KG1 (cell line): ENCODE measurements around the gene PBLD.

Experiments used
- DNase-seq: peaks from one replicate; lab custom pipeline; 2025; lab: John Stamatoyannopoulos, UW

Gene PBLD

GRCh38 chr10:68332259-68333057, at the start of gene PBLD:
TSS of gene PBLD (minus strand) at chr10:68332928. CDS start at chr10:68306844, 26,084 bp downstream.
- no peak for DNase-seq

DNA sequence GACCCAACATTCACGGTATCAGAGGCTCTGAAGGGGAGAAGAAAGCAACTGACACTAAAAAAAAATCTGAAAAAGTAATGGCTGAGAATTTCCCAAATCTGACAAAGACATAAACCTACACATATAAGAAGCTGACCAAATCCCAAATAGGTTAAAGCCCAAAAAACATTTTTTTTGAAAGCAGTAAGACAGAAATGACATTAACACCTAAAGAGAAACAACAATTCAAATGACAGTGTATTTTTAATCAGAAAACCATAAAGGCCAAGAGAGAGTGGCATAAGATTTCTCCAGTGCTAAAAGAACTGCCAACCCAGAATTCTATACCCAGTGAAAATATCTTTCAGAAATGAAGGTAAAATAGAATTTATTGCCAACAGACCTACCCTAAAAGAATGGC, 38.9 kb upstream of the PBLD start:
- DNase-seq: no peak

- no peak for DNase-seq
These were observed 34.4 kb upstream of the PBLD start for GRCh38 chr10:68367121-68367520.

DNA sequence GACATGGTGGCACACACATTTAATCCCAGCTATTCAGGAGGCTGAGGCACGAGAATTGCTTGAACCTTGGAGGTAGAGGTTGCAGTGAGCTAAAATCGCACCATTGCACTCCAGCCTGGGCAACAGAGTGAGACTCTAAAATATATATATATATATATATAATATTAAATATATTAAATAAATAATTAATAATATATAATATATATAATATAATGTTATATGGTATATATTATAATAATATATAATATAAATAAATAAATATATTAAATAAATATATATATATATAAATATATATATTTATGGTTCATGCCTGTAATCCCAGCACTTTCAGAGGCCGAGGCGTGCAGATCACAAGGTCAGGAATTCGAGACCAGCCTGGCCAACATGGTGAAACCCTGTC, 33.9 kb upstream of the PBLD start:
- DNase-seq: no peak

DNA sequence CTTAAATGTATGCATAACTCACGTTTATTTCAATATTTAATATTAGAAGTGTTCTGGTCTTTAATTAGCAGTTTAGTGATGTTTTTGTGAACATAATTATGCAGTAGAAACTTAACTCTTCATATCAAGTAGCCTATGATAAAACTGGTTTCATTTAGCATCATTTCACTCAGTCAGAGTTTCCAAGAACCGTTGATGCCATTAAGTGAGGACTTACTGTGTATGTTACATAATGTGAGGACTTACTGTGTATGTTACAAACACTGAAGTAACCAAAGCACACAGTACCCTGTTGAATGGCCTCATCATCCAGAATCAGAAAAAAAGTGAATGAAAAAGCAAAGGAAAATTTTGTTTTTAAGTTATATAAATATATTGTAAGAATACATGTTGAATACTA, 32.9 kb upstream of the PBLD start:
- no peak for DNase-seq

DNA sequence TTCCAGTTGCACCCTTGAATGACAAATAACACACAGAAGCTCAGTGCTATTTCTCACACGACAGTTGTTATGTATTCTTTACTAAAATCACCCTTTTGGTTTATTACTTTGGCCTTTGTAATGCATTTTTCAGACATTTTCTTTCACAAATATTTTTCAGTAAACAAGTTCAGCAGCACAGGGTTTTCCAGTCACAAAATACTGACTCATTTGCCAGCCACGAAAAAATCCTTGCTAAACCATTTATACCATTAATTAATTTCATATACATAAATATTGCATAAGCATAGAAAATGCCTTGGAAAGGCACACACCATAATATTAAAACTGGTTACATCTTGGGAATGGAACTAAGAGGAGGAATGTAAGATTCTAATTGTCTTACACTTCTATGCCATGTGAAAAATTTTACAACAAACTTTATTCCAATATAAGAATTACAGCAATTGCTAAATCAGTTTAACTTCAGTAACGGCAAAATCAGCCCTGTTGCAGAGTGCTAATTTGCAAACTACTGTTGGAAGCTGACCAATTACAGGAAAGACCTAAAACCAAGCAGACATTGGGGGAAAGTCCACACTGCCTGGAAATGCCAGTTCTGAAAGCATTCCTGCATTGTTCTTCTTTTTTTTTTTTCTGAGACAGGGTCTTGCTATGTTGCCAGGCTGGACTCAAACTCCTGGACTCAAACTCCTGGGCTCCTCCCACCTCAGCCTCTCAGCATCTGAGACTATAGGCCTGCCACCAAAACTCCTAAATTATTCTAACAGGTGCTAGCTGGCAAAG, 31.6 kb upstream of the PBLD start:
- DNase-seq: no peak

- no peak for DNase-seq
These were observed 29.9 kb upstream of the PBLD start for GRCh38 chr10:68362590-68362989.

- DNase-seq: no peak
These were observed 26.5 kb upstream of the PBLD start for GRCh38 chr10:68359189-68359588.

- no peak for DNase-seq
These were observed 20.8 kb upstream of the PBLD start for GRCh38 chr10:68353537-68353936.

DNA sequence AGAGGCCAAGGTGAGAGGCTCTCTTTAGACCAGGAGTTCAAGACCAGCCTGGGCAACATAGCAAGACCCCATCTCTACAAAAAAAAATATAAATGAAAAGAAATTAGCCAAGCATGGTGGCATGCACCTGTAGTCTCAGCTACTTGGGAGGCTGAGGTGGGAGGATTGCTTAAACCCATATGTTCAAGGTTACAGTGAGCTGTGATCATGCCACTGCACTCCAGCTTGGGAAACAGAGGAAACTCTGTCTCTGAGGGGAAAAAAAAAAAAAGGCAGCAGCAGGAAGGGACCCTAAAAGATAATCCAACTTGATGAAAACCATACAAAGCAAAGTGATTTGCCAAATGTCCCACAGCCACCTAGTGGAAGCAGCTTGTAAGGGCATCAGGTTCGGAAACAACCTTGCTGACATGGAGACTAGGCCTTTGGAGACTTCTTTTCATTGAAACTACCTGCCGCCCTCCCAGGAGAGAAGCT, 15.6 kb upstream of the PBLD start:
- DNase-seq: no peak

DNA sequence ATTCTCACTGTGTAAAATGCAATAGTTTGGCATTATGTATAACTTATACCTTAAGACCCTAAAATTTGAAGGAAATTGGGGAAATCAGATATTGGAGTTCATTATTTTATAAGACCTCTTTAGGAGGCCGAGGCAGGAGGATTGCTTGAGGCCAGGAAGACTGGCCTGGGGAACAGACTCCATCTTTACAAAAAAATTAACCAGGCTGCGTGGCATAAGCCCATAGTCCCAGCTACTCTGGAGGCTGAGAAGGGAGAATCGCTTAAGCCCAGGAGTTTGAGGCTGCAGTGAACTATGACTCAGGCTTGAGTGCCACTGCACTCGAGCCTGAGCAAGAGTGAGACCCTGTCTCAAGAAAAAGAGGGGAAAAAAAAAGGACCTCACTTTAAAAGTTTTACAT, 14.0 kb upstream of the PBLD start:
- DNase-seq: no peak

DNA sequence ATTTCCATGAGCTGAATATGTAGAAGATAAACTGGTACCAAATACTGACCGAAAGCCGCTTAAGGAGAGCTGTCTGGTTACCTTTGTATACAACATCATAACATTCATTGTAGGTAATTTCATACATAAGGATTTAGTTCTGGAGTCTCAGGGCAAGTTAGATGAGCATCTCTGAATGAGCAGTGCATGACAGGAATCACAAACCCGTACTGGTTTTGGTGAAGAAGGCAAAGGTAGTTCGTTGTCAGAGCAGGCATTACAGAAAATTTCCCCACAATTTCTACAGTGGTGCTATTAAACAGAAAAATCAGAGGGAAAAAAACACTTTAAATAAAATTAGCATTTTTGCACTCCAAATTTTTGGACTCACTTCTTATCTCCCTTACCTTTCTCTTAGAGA, 12.9 kb upstream of the PBLD start:
- DNase-seq: no peak

- no peak for DNase-seq
These were observed 10.3 kb upstream of the PBLD start for GRCh38 chr10:68342909-68343516.

- no peak for DNase-seq
These were observed 7.8 kb upstream of the PBLD start for GRCh38 chr10:68340358-68341080.

- DNase-seq: no peak
These were observed 4.1 kb upstream of the PBLD start for GRCh38 chr10:68336754-68337351.

DNA sequence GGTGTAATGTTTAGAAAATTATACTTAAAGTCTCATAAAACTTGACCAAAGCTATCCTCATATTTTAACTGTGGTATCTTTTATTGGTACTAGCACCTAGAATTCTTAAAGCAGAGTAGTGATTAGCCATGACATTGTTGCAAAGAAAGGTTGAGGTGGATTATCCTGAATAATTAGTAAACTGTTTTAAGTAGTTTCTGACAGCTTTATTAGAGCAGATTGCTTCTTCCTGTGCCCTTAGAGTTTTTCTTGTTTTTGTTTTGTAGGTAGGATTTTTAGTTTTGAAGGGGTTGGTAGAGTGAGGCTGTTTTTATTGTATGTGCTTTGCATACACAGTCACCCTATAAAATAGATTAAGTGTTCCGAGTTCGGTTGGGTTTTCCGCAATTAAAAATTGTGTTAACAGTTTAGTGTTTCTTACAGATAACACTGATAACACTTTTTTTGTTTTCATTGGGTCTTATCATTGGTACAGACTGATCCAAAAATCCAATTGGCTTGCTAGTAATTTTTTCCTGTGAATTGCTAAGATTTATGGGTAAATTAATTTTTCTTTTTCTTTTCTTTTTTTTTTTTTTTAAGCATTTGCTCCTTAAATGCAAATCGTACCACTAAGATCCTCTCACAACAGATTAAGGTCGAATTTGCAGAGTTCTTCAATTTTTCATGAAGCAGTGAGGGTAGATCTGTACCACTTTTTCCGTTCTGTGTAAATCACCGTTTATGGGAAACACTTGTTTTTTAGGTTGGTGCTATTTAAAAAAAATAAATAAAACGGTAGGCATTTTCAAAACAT, 2.1 kb upstream of the PBLD start:
- DNase-seq: no peak

GRCh38 chr10:68333440-68334431, 1.0 kb upstream of the PBLD start:
- no peak for DNase-seq

- DNase-seq: no peak
These were observed 299 bp upstream of the PBLD start for GRCh38 chr10:68333058-68333395.

GRCh38 chr10:68331455-68332258, 1.1 kb downstream of the PBLD start, which contains the start of gene HNRNPH3:
TSS of gene HNRNPH3 (plus strand) at chr10:68332064. CDS start at chr10:68337222, 5,158 bp downstream.
- DNase-seq: peak; percentile 97
